Choroid plexus epithelial cell (primary cell): ENCODE measurements around the gene GNB1L.

Source experiments
- DNase-seq: peaks from one replicate; pipeline ENCODE4 v3.0.0-alpha.2; 2010; ENCODE audit warnings: low read depth
- H3K4me3 ChIP-seq: 2 replicates; pipeline ENCODE4 v1.5.1; 2011; ENCODE audit warnings: low read depth, mild to moderate bottlenecking, control low read depth, low read length, moderate library complexity
- TF ChIP-seq, protein P1 (sequence below): conservative IDR thresholded peaks from 2 replicates; pipeline ENCODE4 v1.5.1; 2011; ENCODE audit warnings: low read depth, mild to moderate bottlenecking, control low read depth, inconsistent platforms, low read length, moderate library complexity

Gene GNB1L

DNA sequence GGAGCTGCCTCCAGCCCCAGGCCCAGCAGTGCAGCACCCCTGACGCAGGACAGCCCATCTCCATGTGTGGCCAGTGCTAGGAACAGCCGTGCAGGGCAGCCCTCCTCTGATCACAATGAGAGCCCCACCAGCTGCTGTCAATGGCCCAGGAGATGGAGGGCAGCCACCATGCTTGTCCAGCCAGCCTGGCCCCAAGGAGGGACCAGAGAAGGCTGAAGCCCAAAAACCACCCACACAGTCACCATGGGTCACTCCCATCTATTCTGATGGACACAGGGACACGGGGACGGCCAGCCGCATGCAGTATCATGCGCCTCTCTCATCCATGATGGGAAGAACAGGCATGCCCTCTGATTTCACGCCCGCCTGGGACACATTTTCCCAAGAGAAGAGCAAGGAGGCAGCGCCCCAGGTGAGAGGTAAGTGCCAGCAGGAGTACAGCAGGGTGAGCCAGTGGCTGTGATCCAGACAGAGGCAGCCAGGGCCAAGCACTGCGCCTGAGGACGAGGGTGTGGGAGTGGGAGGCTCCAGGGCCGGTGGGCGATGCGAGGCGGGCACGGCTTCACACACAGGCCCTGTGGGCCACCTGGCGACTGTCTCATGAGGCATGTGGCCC is 33.6 kb upstream of the GNB1L start:
- no peak overlapping the region for H3K4me3 ChIP-seq
- TF ChIP-seq, protein P1, sequence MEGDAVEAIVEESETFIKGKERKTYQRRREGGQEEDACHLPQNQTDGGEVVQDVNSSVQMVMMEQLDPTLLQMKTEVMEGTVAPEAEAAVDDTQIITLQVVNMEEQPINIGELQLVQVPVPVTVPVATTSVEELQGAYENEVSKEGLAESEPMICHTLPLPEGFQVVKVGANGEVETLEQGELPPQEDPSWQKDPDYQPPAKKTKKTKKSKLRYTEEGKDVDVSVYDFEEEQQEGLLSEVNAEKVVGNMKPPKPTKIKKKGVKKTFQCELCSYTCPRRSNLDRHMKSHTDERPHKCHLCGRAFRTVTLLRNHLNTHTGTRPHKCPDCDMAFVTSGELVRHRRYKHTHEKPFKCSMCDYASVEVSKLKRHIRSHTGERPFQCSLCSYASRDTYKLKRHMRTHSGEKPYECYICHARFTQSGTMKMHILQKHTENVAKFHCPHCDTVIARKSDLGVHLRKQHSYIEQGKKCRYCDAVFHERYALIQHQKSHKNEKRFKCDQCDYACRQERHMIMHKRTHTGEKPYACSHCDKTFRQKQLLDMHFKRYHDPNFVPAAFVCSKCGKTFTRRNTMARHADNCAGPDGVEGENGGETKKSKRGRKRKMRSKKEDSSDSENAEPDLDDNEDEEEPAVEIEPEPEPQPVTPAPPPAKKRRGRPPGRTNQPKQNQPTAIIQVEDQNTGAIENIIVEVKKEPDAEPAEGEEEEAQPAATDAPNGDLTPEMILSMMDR = no peak
- no peak for DNase-seq

DNA sequence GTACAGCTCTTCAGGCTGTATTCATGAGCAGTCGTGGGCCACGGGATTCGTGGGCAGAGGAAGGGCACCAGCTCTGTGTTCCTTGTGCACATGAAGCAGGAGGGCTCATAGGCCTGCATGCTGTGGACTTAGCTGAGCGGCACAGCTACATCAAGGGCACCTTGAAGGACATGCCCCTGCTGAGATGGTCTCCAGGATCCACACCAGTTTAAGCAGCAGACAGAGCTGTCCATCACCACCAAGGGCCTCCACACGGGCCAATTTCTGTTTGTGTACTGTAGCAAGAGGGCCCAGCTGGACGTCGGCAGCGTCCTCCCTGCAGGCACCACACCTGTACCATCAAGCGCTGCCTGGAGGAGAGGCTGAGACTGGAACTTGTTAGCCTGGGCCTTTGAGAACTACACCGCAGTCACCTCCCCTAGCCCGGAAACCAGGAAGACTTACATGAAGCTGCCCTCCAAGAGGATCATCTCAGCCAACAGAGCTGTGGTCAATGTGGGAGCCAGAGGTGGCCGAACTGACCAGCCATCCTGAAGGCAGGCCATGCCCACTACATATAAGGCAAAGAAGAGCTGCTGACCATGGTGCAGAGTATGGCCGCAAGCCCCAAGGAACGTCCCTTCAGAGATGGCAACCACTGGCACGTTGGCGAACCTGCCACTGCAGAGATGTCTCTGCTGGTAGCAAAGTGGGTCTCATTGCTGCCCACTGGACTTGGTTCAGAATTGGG is 32.7 kb upstream of the GNB1L start:
- TF ChIP-seq, protein P1 = no peak
- no peak for DNase-seq
- no peak overlapping the region for H3K4me3 ChIP-seq

DNA sequence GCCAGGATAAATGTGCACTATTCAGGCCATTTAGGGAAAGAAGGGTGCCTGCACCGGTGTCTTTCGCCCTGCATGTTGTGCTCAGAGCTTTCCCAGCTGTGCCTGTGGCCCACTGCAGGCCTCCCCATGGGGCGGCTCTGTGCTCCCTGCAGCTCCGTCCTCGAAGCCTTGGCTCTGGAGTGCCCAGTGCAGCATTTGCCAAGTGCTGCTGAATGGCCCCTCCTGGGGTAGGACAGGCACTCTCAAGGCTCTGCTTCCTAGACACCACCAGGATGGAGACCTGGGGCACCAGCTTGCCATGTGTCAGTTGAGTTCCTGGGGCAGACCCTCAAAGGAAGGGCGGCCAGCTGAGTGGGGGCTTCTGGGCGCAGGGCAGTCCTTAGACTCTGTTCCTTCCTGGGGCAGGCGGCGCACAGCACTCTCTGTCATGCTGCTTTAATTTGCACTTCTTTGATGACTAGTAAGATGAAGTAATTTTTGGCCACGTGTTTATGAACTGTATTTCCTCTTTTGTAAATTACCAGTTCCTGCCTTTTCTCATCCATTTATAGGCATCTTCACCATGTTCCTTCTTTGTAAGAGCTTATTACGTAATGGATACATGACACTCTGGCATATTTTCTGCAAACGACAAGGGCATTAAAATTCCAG is 32.1 kb upstream of the GNB1L start:
- TF ChIP-seq, protein P1 = no peak
- DNase-seq = peak; percentile 60
- H3K4me3 ChIP-seq = no peak overlapping the region

DNA sequence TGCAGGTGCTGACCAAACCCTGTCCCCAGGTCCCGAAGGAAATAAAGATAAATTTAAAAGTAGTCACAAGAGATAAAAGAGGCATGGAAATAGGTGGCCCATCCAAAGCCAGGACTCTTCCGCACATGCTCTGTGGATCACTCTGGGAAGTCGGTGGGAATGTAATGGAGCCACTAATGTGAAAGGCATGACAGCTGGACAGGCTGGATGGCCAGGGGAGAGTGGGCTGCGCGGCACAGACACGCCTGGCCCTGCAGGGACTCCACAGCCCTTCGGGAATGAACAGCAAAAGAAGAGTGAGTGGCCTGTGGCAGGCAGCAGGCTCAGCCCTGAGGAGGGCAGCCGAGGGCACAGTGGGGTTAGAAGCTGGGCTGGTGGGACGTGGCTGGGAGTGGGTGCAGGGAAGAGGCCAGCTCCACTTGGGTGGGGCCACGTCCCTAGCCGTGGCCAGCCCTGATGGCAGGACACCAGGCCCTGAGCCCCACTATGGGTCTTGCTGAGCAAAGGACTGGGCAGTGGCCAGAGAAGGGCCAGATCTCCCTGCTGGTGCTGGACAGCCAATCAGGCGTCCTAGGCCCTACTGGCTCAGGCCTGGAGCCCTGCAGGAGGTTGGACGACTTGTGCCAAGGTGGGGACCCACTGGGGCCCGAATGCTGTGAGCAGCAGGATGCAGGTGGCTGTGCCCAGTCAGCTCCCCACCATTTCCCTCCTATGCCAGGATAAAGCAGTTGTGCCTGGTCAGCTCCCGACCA is 31.3 kb upstream of the GNB1L start:
- no peak for DNase-seq
- no peak overlapping the region for H3K4me3 ChIP-seq
- TF ChIP-seq, protein P1 = no peak

DNA sequence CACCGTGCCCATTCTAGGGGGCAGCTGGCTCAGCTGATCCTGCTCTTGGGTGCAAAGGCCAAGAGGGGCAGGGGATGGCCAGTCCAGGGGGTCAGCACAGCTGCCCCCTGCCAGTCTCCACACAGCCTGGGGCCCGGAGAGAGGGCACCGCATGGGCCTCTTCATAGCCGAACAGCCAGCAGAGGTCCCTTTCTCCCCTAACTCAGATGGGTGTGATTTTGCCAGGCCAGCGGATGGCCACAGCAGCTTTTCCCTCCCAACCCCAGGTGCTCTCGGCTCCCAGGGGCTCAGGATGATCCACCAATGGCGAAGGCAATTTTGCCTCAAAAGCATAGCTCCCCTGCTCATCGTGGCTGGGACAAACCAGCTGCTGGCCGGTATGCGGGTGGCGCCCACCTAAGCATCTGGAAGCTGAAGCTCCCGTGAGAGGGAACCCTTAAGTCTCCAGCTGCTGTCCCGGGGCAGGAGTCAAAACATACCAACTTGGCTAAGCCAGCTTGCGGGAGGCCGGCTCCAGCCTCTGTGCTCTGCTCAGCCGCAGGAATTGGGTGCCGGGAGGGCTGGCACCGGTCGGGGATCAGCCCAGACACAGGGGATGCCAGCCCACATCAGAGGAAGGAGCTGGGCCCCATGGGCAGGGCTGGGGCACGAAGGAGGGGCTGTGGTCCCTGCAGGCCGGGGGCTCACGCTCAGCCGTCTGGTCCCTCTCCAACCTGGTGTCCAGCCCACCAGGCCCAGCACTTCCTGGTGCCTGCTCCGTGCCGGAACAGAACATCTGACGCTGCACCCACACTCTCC is 30.5 kb upstream of the GNB1L start:
- no peak overlapping the region for H3K4me3 ChIP-seq
- TF ChIP-seq, protein P1 = no peak
- no peak for DNase-seq
